Measurements from ENCODE around the gene SDK1.

Gene SDK1

GRCh38 chr7:3430588-3430987 is 129.5 kb downstream of the SDK1 start:
- ChIA-PET POLR2A (ENCODE audit: low non-redundant PET) (no interaction called here), CTCF (interaction anchor here (0.6 kb wide), 1 partner anchor 351 kb away, joined by 3 read pairs; no protein-coding TSS in a partner anchor)
- peak; percentile 48 for DNase-seq (ENCODE audit: low spot score)
- no peak overlapping the region for H3K27ac ChIP-seq
- TF ChIP-seq CTCF (conservative IDR thresholded peaks at IDR 0.05; ENCODE audit: low read depth): no peak

DNA sequence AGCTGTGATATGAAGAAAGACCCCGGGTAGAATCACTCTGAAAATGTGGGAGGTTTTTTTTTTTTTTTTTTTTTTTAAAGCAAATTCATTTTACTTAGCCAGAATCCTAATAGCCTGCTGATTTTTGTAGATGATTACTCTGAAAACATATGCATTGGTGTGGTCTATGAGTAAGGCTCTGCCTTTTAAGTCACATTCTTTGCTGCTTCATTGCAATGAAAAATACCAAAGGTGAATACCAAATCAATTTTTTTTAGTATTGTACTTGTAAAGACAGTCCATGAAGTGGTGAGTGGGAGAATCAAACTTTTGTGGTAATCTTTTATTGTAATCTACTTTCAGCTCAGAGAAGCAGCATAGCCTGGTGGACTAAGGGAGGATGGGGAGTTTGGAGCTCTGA is 130.3 kb downstream of the SDK1 start:
- ChIA-PET POLR2A (ENCODE audit: low non-redundant PET) (no interaction called here), CTCF (interaction anchor here (0.6 to 0.7 kb wide), 3 partner anchors 58 to 202 kb away, joined by 3 to 5 read pairs (median 3); no protein-coding TSS in a partner anchor)

DNA sequence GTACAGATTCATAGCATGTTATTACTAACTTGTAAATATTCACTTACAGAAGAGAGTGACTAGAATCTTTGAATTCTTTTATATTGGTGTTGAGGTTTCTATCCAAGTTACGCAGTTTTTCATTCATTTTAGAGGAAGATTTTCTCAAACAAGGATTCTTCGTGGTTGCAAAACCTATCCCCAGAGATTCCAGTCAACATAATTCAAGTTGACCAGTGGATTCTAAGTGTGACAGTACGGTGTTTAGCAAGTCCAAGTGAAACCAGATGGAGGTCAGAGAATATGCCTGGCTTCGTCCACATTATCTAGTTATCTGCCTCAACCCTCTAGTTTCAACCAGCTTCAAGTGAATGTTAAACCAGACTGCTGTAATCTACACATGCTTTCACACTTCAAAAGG is 131.9 kb downstream of the SDK1 start:
- no peak for TF ChIP-seq CTCF (conservative IDR thresholded peaks at IDR 0.05; ENCODE audit: low read depth)
- no peak overlapping the region for H3K27ac ChIP-seq
- POLR2A ChIA-PET (ENCODE audit: low non-redundant PET): no interaction called here
- no peak for DNase-seq (ENCODE audit: low spot score)
- CTCF ChIA-PET: no interaction called here

More for the DNA sequence above, 130.3 kb downstream of the SDK1 start:
- no peak overlapping the region for H3K27ac ChIP-seq
- no peak for TF ChIP-seq CTCF (conservative IDR thresholded peaks at IDR 0.05; ENCODE audit: low read depth)
- DNase-seq (ENCODE audit: low spot score): no peak

- no peak for DNase-seq (ENCODE audit: low spot score)
- POLR2A ChIA-PET (ENCODE audit: low non-redundant PET): no interaction called here
- TF ChIP-seq CTCF (conservative IDR thresholded peaks at IDR 0.05; ENCODE audit: low read depth): no peak
- CTCF ChIA-PET: no interaction called here
- H3K27ac ChIP-seq: no peak overlapping the region
Observed at GRCh38 chr7:3434611-3435010, 133.6 kb downstream of the SDK1 start.

DNA sequence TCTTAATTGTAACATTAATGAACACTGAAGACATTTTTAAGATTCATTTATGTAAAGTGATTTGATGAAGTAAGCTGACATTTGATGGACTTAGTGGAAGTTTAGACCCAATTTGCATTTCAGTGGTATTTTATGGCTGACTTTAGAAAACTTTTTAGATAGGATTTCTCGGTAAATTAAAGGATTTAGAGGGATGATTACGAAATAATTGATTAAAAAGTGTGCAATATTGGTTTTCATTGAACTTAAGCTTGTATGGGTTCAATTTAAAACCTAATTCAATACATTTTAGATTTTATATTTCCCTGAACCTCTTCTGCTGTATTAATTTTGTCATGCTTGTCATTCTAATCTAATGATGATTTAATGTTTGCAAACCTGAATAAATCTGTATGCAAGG is 135.1 kb downstream of the SDK1 start:
- TF ChIP-seq CTCF (conservative IDR thresholded peaks at IDR 0.05; ENCODE audit: low read depth): no peak
- no peak overlapping the region for H3K27ac ChIP-seq
- ChIA-PET POLR2A (ENCODE audit: low non-redundant PET) (no interaction called here), CTCF (interaction anchor here (0.6 kb wide), 1 partner anchor 155 kb away, joined by 4 read pairs; no protein-coding TSS in a partner anchor)
- DNase-seq (ENCODE audit: low spot score): no peak

- DNase-seq (ENCODE audit: low spot score): peak; percentile 74
- ChIA-PET POLR2A (ENCODE audit: low non-redundant PET) (no interaction called here), CTCF (no interaction called here)
- no peak overlapping the region for H3K27ac ChIP-seq
- TF ChIP-seq CTCF (conservative IDR thresholded peaks at IDR 0.05; ENCODE audit: low read depth): no peak
Observed at GRCh38 chr7:3436746-3437145, 135.7 kb downstream of the SDK1 start.

- DNase-seq (ENCODE audit: low spot score): no peak
- CTCF ChIA-PET: no interaction called here
- no peak for TF ChIP-seq CTCF (conservative IDR thresholded peaks at IDR 0.05; ENCODE audit: low read depth)
- POLR2A ChIA-PET (ENCODE audit: low non-redundant PET): no interaction called here
- H3K27ac ChIP-seq: peak overlapping the region; percentile 46; the same call in 1 of the 2 replicates
Observed at GRCh38 chr7:3437467-3437866, 136.4 kb downstream of the SDK1 start.
